ENCODE measurements around the gene SLC35A5.

DNA sequence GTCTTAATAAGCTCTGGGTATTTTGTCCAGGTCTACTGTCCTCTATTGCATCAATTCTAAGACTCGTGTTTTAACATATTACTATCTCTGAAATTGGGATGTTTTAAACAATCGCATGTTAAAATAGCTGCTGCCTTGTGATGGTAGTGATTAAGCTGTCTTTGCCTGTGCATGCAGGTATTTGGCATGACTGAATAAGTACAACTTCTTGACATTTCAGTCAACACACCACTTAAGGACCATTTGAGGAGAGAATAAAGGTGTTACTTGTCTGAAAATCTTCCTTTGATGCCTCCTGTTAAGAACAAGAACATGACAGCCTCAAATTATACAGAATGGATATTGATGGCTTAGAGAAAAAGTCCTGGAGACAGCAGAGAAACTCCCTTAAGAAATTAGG, 33.0 kb downstream of the SLC35A5 start:
- TF ChIP-seq POLR2AphosphoS5 (IDR thresholded peaks at IDR 0.05) = no peak
- TF ChIP-seq, protein P1, sequence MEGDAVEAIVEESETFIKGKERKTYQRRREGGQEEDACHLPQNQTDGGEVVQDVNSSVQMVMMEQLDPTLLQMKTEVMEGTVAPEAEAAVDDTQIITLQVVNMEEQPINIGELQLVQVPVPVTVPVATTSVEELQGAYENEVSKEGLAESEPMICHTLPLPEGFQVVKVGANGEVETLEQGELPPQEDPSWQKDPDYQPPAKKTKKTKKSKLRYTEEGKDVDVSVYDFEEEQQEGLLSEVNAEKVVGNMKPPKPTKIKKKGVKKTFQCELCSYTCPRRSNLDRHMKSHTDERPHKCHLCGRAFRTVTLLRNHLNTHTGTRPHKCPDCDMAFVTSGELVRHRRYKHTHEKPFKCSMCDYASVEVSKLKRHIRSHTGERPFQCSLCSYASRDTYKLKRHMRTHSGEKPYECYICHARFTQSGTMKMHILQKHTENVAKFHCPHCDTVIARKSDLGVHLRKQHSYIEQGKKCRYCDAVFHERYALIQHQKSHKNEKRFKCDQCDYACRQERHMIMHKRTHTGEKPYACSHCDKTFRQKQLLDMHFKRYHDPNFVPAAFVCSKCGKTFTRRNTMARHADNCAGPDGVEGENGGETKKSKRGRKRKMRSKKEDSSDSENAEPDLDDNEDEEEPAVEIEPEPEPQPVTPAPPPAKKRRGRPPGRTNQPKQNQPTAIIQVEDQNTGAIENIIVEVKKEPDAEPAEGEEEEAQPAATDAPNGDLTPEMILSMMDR (IDR thresholded peaks at IDR 0.05) = no peak
- TF ChIP-seq POLR2A (IDR thresholded peaks at IDR 0.05) = no peak
